ENCODE data around the gene PRODH.
"Not testable (repeated sequence)": the region's sequence is repeated elsewhere in the genome, so short reads cannot be mapped to it uniquely, and the experiment has no call there.

The PRODH gene

GRCh38 chr22:18954990-18955571 lies 19.0 kb upstream of the PRODH start:
- DNase-seq (ENCODE audit: low spot score) = no peak
- FAIRE-seq = no peak

GRCh38 chr22:18954303-18954989 lies 18.4 kb upstream of the PRODH start:
- DNase-seq (ENCODE audit: low spot score) = peak; percentile 31
- FAIRE-seq = not testable (repeated sequence)

GRCh38 chr22:18953128-18953527 lies 17.0 kb upstream of the PRODH start:
- not testable (repeated sequence) for FAIRE-seq; DNase-seq (ENCODE audit: low spot score)

- DNase-seq (ENCODE audit: low spot score) (no peak), FAIRE-seq (no peak)
These were observed 15.9 kb upstream of the PRODH start for GRCh38 chr22:18952022-18952421.

- FAIRE-seq (no peak), DNase-seq (ENCODE audit: low spot score) (no peak)
These were observed 14.0 kb upstream of the PRODH start for GRCh38 chr22:18950141-18950540.

- no peak for FAIRE-seq
- no peak for DNase-seq (ENCODE audit: low spot score)
These were observed 11.8 kb upstream of the PRODH start for GRCh38 chr22:18947905-18948304.

GRCh38 chr22:18947105-18947504 lies 11.0 kb upstream of the PRODH start:
- not testable (repeated sequence) for DNase-seq (ENCODE audit: low spot score)

GRCh38 chr22:18938691-18939090 lies 2.6 kb upstream of the PRODH start:
- not testable (repeated sequence) for FAIRE-seq; DNase-seq (ENCODE audit: low spot score)

More at GRCh38 chr22:18947105-18947504, 11.0 kb upstream of the PRODH start:
- not testable (repeated sequence) for FAIRE-seq

GRCh38 chr22:18934688-18935087 lies 1.4 kb downstream of the PRODH start:
- not testable (repeated sequence) for FAIRE-seq; DNase-seq (ENCODE audit: low spot score)

- DNase-seq (ENCODE audit: low spot score) = no peak
These were observed 2.2 kb downstream of the PRODH start for GRCh38 chr22:18933914-18934313.

GRCh38 chr22:18931905-18932652 lies 4.0 kb downstream of the PRODH start:
- FAIRE-seq = no peak
- no peak for DNase-seq (ENCODE audit: low spot score)

More at GRCh38 chr22:18933914-18934313, 2.2 kb downstream of the PRODH start:
- no peak for FAIRE-seq

GRCh38 chr22:18929459-18929858 lies 6.6 kb downstream of the PRODH start:
- no peak for DNase-seq (ENCODE audit: low spot score)
- FAIRE-seq = peak; percentile 26

GRCh38 chr22:18927573-18927972 lies 8.5 kb downstream of the PRODH start:
- FAIRE-seq (no peak), DNase-seq (ENCODE audit: low spot score) (no peak)

- DNase-seq (ENCODE audit: low spot score) = no peak
- FAIRE-seq = no peak
These were observed 9.1 kb downstream of the PRODH start for GRCh38 chr22:18927020-18927419.

- FAIRE-seq (no peak), DNase-seq (ENCODE audit: low spot score) (no peak)
These were observed 10.6 kb downstream of the PRODH start for GRCh38 chr22:18925368-18926064.

GRCh38 chr22:18920257-18920902 lies 15.7 kb downstream of the PRODH start:
- FAIRE-seq = not testable (repeated sequence)

GRCh38 chr22:18917818-18918217 lies 18.3 kb downstream of the PRODH start:
- not testable (repeated sequence) for FAIRE-seq; DNase-seq (ENCODE audit: low spot score)

More at GRCh38 chr22:18920257-18920902, 15.7 kb downstream of the PRODH start:
- DNase-seq (ENCODE audit: low spot score) = not testable (repeated sequence)

GRCh38 chr22:18915550-18915949 lies 20.5 kb downstream of the PRODH start:
- not testable (repeated sequence) for FAIRE-seq; DNase-seq (ENCODE audit: low spot score)

GRCh38 chr22:18914558-18914957 lies 21.5 kb downstream of the PRODH start:
- DNase-seq (ENCODE audit: low spot score); FAIRE-seq: not testable (repeated sequence)

GRCh38 chr22:18912264-18912946 lies 23.7 kb downstream of the PRODH start:
- FAIRE-seq; DNase-seq (ENCODE audit: low spot score): not testable (repeated sequence)

All from RCC 7860 (cell line).